K562 (cell line): ENCODE data around the gene NET1. TPM values are rescaled to one million over a fixed set of nuclear protein-coding genes. Genes with fewer than 3 reads are reported as not detected.
A peak's percentile ranks its signal among the peaks of the same experiment; 100 is the strongest.

Experiments used
- ATAC-seq: fragments of 200-7000 bp; cut with Tn5 transposase; 3 replicates; pipeline ENCODE4 v1.9.1; 2020; ENCODE audit warnings: moderate library complexity
- BruUV-seq: library from RNA; stranded (reverse); fragments of 400-500 nt; replicated peaks from 2 replicates; lab custom pipeline; 2021; lab: Mats Ljungman, UMichigan
- CTCF ChIA-PET: fragments of 300-600 bp; formaldehyde crosslinking; extraction: SDS; loops from one replicate; lab custom pipeline; 2021; ENCODE audit warnings: low intra/inter-chr PET ratio; lab: Yijun Ruan, JAX
- POLR2A ChIA-PET: fragments of 300-600, 350-650 bp; sonication (Branson Sonifier 250); formaldehyde crosslinking; extraction: SDS; loops from one replicate; lab custom pipeline; 2021; ENCODE audit warnings: antibody characterized with exemption, inconsistent platforms; lab: Yijun Ruan, JAX
- DNase-seq, 4 experiments: peaks; one replicate each; pipeline versions ENCODE4 v3.0.0 to v3.0.0-alpha.2; 2011 to 2018; ENCODE audit warnings: low spot score in 3 of 4, mixed read lengths in 3 of 4; ENCODE audit errors: extremely low read depth in 1 of 4
- FAIRE-seq: peaks from 2 replicates; lab custom pipeline; 2011; peaks lifted over from hg19 to GRCh38; lab: Jason Lieb, UNC
- H2AFZ ChIP-seq: 2 replicates; pipeline ENCODE4 v1.6.0; 2011; ENCODE audit warnings: low read depth, low read length, control low read depth, inconsistent platforms
- H3K27ac ChIP-seq: fragments of 200-600 bp; 3 replicates; pipeline ENCODE4 v1.8.0; 2011; ENCODE audit warnings: low read depth, mild to moderate bottlenecking, control low read depth, inconsistent platforms, low read length, moderate library complexity, mixed read lengths; ENCODE audit errors: extremely low read depth
- H3K27me3 ChIP-seq, 2 experiments: fragments of 300-600 bp in 1 of 2; 2 replicates in 1 of 2; 3 replicates in 1 of 2; pipeline versions ENCODE4 v1.6.0 to v1.8.0; 2011; ENCODE audit warnings: inconsistent platforms in 2 of 2, low read length in 2 of 2, mild to moderate bottlenecking in 1 of 2, mixed read lengths in 1 of 2, moderate library complexity in 1 of 2; ENCODE audit not compliant: control insufficient read depth in 2 of 2, insufficient read depth in 2 of 2
- H3K36me3 ChIP-seq: fragments of 300-600 bp; 3 replicates; pipeline ENCODE4 v1.8.0; 2011; ENCODE audit warnings: mild to moderate bottlenecking, low read length, inconsistent platforms; ENCODE audit not compliant: control insufficient read depth, insufficient read depth
- H3K4me1 ChIP-seq, 2 experiments: fragments of 200-600 bp in 1 of 2; replicated peaks in 1 of 2; 2 replicates in 1 of 2; 3 replicates in 1 of 2; pipeline versions ENCODE4 v1.5.1 to v1.8.0; 2011; ENCODE audit warnings: inconsistent platforms in 2 of 2, low read length in 2 of 2, mild to moderate bottlenecking in 1 of 2, mixed read lengths in 1 of 2, moderate library complexity in 1 of 2; ENCODE audit not compliant: control insufficient read depth in 2 of 2, insufficient read depth in 2 of 2
- H3K4me2 ChIP-seq: 2 replicates; pipeline ENCODE4 v1.6.1; 2011; ENCODE audit warnings: low read length, control low read depth, inconsistent platforms, mixed read lengths; ENCODE audit not compliant: insufficient read depth
- H3K4me3 ChIP-seq: fragments of 200-600 bp; sonication (generic), shearing (Covaris generic); 2 replicates; pipeline ENCODE4 v1.5.1; 2016; ENCODE audit warnings: control low read depth, inconsistent platforms
- H3K79me2 ChIP-seq: fragments of 200-600 bp; 3 replicates; pipeline ENCODE4 v1.8.0; 2011; ENCODE audit warnings: low read length, inconsistent platforms; ENCODE audit not compliant: control insufficient read depth, insufficient read depth
- H3K9ac ChIP-seq, 2 experiments: 2 replicates each; pipeline versions ENCODE4 v1.6.0 to v1.6.1; 2011; ENCODE audit warnings: low read depth in 2 of 2, low read length in 2 of 2, control low read depth in 1 of 2, inconsistent platforms in 1 of 2, mild to moderate bottlenecking in 1 of 2, mixed read lengths in 1 of 2; ENCODE audit not compliant: insufficient read depth in 1 of 2
- H3K9me1 ChIP-seq: one replicate; pipeline ENCODE4 v1.6.0; 2011; ENCODE audit warnings: inconsistent platforms, mild to moderate bottlenecking, low read length, moderate library complexity; ENCODE audit not compliant: control insufficient read depth, insufficient read depth
- H3K9me3 ChIP-seq: replicated peaks from 2 replicates; pipeline ENCODE4 v1.5.1; 2011; ENCODE audit warnings: low read depth, low read length, inconsistent platforms; ENCODE audit not compliant: control insufficient read depth, insufficient read depth
- H4K20me1 ChIP-seq: replicated peaks from 2 replicates; pipeline ENCODE4 v1.6.1; 2011; ENCODE audit warnings: low read length, inconsistent platforms, mixed read lengths; ENCODE audit not compliant: control insufficient read depth, insufficient read depth
- ARNT ChIP-seq, 2 experiments: fragments of 450-650 bp; IDR thresholded peaks; 2 replicates each; pipeline ENCODE4 v1.6.1; 2016; ENCODE audit warnings: mild to moderate bottlenecking in 1 of 2
- CBX1 ChIP-seq: sonication (generic); IDR thresholded peaks from 2 replicates; pipeline ENCODE4 v1.6.1; 2016; ENCODE audit warnings: antibody characterized with exemption, low read depth, mild to moderate bottlenecking
- COPS2 ChIP-seq: fragments of 450-650 bp; conservative IDR thresholded peaks from 2 replicates; pipeline ENCODE4 v1.6.1; 2016; ENCODE audit warnings: mild to moderate bottlenecking, moderate library complexity
- ELF2 ChIP-seq: fragments of 250-450 bp; sonication (Bioruptor Pico); IDR thresholded peaks from 2 replicates; pipeline ENCODE4 v1.5.0; 2021; ENCODE audit warnings: mild to moderate bottlenecking
- FOXP1 ChIP-seq: sonication (generic); formaldehyde crosslinking; IDR thresholded peaks from 2 replicates; pipeline ENCODE4 v1.8.0; 2022; ENCODE audit warnings: mild to moderate bottlenecking, missing genetic modification reagents
- HBP1 ChIP-seq: fragments of 450-650 bp; formaldehyde crosslinking; IDR thresholded peaks from 2 replicates; pipeline ENCODE4 v1.4.0; 2022; ENCODE audit warnings: missing genetic modification characterization
- HIVEP1 ChIP-seq: fragments of 250-450 bp; sonication (Bioruptor Pico); IDR thresholded peaks from 2 replicates; pipeline ENCODE4 v1.4.0; 2020; ENCODE audit warnings: mild to moderate bottlenecking
- HMG20B ChIP-seq: fragments of 250-450 bp; sonication (Bioruptor Pico); IDR thresholded peaks from 2 replicates; pipeline ENCODE4 v1.5.0; 2021; ENCODE audit warnings: mild to moderate bottlenecking
- KAT7 ChIP-seq: sonication (generic); formaldehyde crosslinking; IDR thresholded peaks from 2 replicates; pipeline ENCODE4 v1.8.0; 2022; ENCODE audit warnings: missing genetic modification reagents, mild to moderate bottlenecking, borderline replicate concordance
- SREBF2 ChIP-seq: sonication (generic); formaldehyde crosslinking; IDR thresholded peaks from 2 replicates; pipeline ENCODE4 v1.4.0; 2020; ENCODE audit warnings: mild to moderate bottlenecking, missing genetic modification reagents
- ZFX ChIP-seq: sonication (generic); formaldehyde crosslinking; IDR thresholded peaks from 2 replicates; pipeline ENCODE4 v1.8.0; 2022; ENCODE audit warnings: mild to moderate bottlenecking, missing genetic modification reagents, moderate library complexity
- ZNF239 ChIP-seq: fragments of 250-450 bp; sonication (Bioruptor Pico); IDR thresholded peaks from 2 replicates; pipeline ENCODE4 v1.4.0; 2020; ENCODE audit warnings: mild to moderate bottlenecking
- ZNF354B ChIP-seq: fragments of 250-450 bp; sonication (Bioruptor Pico); IDR thresholded peaks from 2 replicates; pipeline ENCODE4 v1.4.0; 2020
- ZNF449 ChIP-seq: fragments of 250-450 bp; sonication (Bioruptor Pico); IDR thresholded peaks from 2 replicates; pipeline ENCODE4 v1.8.0; 2022; ENCODE audit warnings: moderate library complexity, mild to moderate bottlenecking, inconsistent platforms
- ZNF561 ChIP-seq: fragments of 450-650 bp; formaldehyde crosslinking; conservative IDR thresholded peaks from 2 replicates; pipeline ENCODE4 v1.4.0; 2020; ENCODE audit warnings: mild to moderate bottlenecking, moderate library complexity
- ZNF592 ChIP-seq: fragments of 450-650 bp; IDR thresholded peaks from 2 replicates; pipeline ENCODE4 v1.6.1; 2017; ENCODE audit warnings: antibody characterized with exemption, mild to moderate bottlenecking
- ZNF766 ChIP-seq: fragments of 200-800 bp; sonication (Bioruptor generic); conservative IDR thresholded peaks from 2 replicates; pipeline ENCODE4 v1.6.1; 2016; ENCODE audit warnings: missing genetic modification characterization, missing compliant biosample characterization
- WGBS: fragments of 100-300 bp; shearing (Covaris generic); methylation state at CpG from one replicate; pipeline ENCODE4 v1.1.6; 2016; ENCODE audit warnings: low coverage, mixed read lengths; ENCODE audit not compliant: insufficient coverage; ENCODE audit errors: missing lambda C conversion rate; 5-methylcytosine and 5-hydroxymethylcytosine counted together
- in situ Hi-C: fragments of 300-500 bp; cut with MboI; formaldehyde crosslinking; loops from 4 replicates; pipeline ENCODE4 v1.15.0; 2018; ENCODE audit warnings: inconsistent platforms, mixed read lengths
- intact Hi-C: fragments of 100-400 bp; cut with micrococcal nuclease; formaldehyde crosslinking; loops from 2 replicates; pipeline ENCODE4 v1.14.2; 2022
- polyA plus RNA-seq, 8 experiments: library from polyadenylated mRNA; depleted of rRNA in 4 of 8; stranded (reverse) in 5 of 8; unstranded in 3 of 8; fragments of >200 nt; fragmentation: Nextera tagmentation in 2 of 8; fragmentation: Illumina TruSeq in 1 of 8; extraction: Ambion mirVana in 2 of 8; extraction: Trizol in 1 of 8; gene quantifications; 2 replicates each; pipeline versions ENCODE4 v1.2.1 to v1.2.3, GENCODE V29; 2011 to 2014; ENCODE audit warnings: inconsistent platforms in 1 of 8, missing spikeins in 1 of 8
- total RNA-seq, 7 experiments: library from RNA; depleted of rRNA in 6 of 7; stranded (reverse); fragments of >200 nt in 6 of 7; fragmentation: Illumina TruSeq in 2 of 7; extraction: Trizol in 2 of 7; gene quantifications; 2 replicates each; pipeline versions ENCODE4 v1.2.1 to v1.2.3, GENCODE V29; 2011 to 2021; ENCODE audit warnings: low replicate concordance in 1 of 7

The NET1 gene
- total and polyA plus RNA-seq, 9 of the 15 experiments (the other 6 are each of a cell fraction or from before 2014, with no cell fraction given) = 47.4 to 258 (median 106) TPM

GRCh38 chr10:5446390-5446926 lies 34.1 kb downstream of the NET1 start:
- ChIA-PET CTCF (interaction anchor here (0.7 kb wide), 1 partner anchor 40 kb away, joined by 3 read pairs; no protein-coding TSS in a partner anchor), POLR2A (interaction anchor here (0.6 to 3.2 kb wide), 23 partner anchors 9 to 645 kb away, joined by 3 to 30 read pairs (median 4); partner anchors contain the start of gene AKR1C1)
- WGBS = 0% methylated on average over 23 of the region's 23 CpGs
- in situ Hi-C loops (no loop called here), intact Hi-C loops (loop anchor here (1.0 kb wide), 1 partner anchor 33 kb away; no protein-coding TSS in a partner anchor)
- no TSS peak for BruUV-seq
- Histone ChIP-seq H4K20me1 (no peaks in the 10 kb centered on the region), H3K4me2 (peak overlapping the region; percentile 94), H3K4me1 (peaks cover 4 to 23% of the 10 kb centered on the region in 2 experiments), H3K9ac (peak overlapping the region; percentile 82 to 89), H3K27ac (peak overlapping the region; percentile 74), H3K9me1 (no peaks in the 10 kb centered on the region), H3K36me3 (peaks cover 47% of the 10 kb centered on the region; the same call in 2 of the 3 replicates), H3K9me3 (no peaks in the 10 kb centered on the region), H2AFZ (no peak overlapping the region), H3K27me3 (no peaks in the 10 kb centered on the region), H3K4me3 (peak overlapping the region; percentile 56), H3K79me2 (peaks cover 94% of the 10 kb centered on the region)
- peak; percentile 87 for ATAC-seq
- peak; percentile 97 to 98 (median 97) for DNase-seq
- peak; percentile 74 for FAIRE-seq
- TF ChIP-seq ZNF239 (CRISPR knock-in tag) (no peak), KAT7 (peak; percentile 95; the same call in 1 of the 2 replicates), HBP1 (CRISPR knock-in tag) (peak; percentile 48; the same call in 1 of the 2 replicates), COPS2 (no peak), ARNT (IDR thresholded peaks at IDR 0.05) (no peak), ZNF354B (no peak), ZNF449 (CRISPR knock-in tag) (no peak), HMG20B (CRISPR knock-in tag) (no peak), ELF2 (CRISPR knock-in tag) (0 out of 2 replicates have a peak, but pooled peaks have one; percentile 28), SREBF2 (no peak), ZNF592 (peak; percentile 65), FOXP1 (CRISPR knock-in tag) (peak; percentile 90), HIVEP1 (no peak), ZNF561 (no peak), CBX1 (peak; percentile 93; the same call in 1 of the 2 replicates), ZFX (peak; percentile 71), ZNF766 (CRISPR knock-in tag) (no peak)
